Right cardiac atrium (tissue), 5 donors: ENCODE results near the gene WWC1. TPM values are rescaled to one million over a fixed set of nuclear protein-coding genes. Genes with fewer than 3 reads are reported as not detected.

Source experiments
- ATAC-seq, 2 donors: fragments of 200-7000 bp; cut with Tn5 transposase; one replicate each; pipeline versions ENCODE4 v1.8.0 to v1.9.1; 2020; ENCODE audit warnings: moderate library complexity in 2 of 2, mild to moderate bottlenecking in 1 of 2
- DNase-seq, 3 donors: peaks; one replicate each; pipeline ENCODE4 v3.0.0-alpha.2; 2020
- H3K27ac ChIP-seq: one replicate; pipeline ENCODE4 v1.5.1; 2013; ENCODE audit warnings: mild to moderate bottlenecking, low read length, control low read depth, moderate library complexity
- H3K27me3 ChIP-seq: one replicate; pipeline ENCODE4 v1.6.1; 2013; ENCODE audit not compliant: control insufficient read depth, insufficient read depth
- H3K4me1 ChIP-seq: one replicate; pipeline ENCODE4 v1.6.1; 2013; ENCODE audit warnings: low read length; ENCODE audit not compliant: control insufficient read depth, insufficient read depth
- H3K4me3 ChIP-seq: one replicate; pipeline ENCODE4 v1.5.1; 2013; ENCODE audit warnings: low read length, control low read depth
- H3K9me3 ChIP-seq: one replicate; pipeline ENCODE4 v1.6.1; 2013; ENCODE audit warnings: low read length; ENCODE audit not compliant: control insufficient read depth
- WGBS: extraction: QIAGEN DNeasy Blood & Tissue Kit; methylation state at CpG from one replicate; pipeline ENCODE4 v1.1.7; 2013; 5-methylcytosine and 5-hydroxymethylcytosine counted together
- intact Hi-C, 4 donors: fragments of 100-400 bp; cut with DNase I; formaldehyde crosslinking; loops; one replicate each; pipeline versions ENCODE4 v1.11.0 to v1.14.0; 2022 to 2023
- polyA plus RNA-seq: library from polyadenylated mRNA; stranded (reverse); fragments of 200-250 nt; gene quantifications from one replicate; pipeline ENCODE4 v1.2.3, GENCODE V29; 2013
- total RNA-seq, 4 donors: library from RNA; stranded (reverse); fragmentation: NEBNext Ultra II Directional; extraction: Animal tissue kit (Norgen Biotek cat#: 25700); gene quantifications; one replicate each; pipeline ENCODE4 v1.2.1, GENCODE V29; 2021
- donor health status: healthy with polysubstance abuse.
- donor health status: DM: no; HTN: yes; CAD: no.
- donor health status: DM: no; HTN: no; CAD: no.
- donor health status: DM: no; HTN: yes; CAD: no; lungs with severe emphysema.
- donor health status: DM: yes; HTN: yes; CAD: no.

Gene WWC1
- total and polyA plus RNA-seq, 5 donors: 0.45 to 1.7 (median 1.0) TPM

DNA sequence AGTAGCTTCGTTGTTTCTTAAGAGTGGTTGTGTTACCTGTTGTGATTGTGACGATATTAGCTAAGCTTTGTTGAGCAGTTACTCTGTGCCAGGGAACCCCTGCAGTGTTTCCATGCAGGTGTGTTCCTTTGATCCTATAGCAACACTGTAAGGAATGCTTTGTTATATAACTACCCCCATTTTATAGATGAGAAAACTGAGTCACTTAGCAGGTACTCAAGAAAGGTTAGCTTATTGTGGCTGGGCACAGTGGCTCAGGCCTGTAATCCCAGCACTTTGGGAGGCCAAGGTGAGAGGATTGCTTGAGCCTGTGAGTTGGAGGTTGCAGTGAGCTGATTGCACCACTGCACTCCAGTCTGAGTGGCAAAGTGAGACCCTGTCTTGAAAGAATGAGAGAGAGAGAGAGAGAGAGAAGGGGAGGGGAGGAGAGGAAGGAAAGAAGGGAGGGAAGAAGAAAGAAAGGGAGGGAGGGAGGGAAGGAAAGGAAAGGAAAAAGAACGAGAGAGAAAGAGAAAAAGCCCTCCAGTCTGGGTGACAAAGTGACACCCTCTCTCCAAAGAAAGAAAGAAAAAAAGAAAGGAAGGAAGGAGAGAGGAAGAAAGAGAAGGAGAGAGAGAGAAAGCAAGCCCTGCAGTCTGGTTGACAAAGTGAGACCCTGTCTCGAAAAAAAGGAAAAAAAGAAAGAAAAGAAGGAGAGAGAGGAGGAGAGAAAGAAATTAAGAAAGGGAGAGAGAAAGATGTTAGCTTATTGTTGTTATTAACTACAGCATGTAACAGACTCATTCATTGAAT is 109.2 kb downstream of the WWC1 start:
- Histone ChIP-seq H3K4me1 (no peaks in the 10 kb centered on the region), H3K9me3 (no peaks in the 10 kb centered on the region), H3K4me3 (no peak overlapping the region), H3K27ac (no peak overlapping the region), H3K27me3 (no peaks in the 10 kb centered on the region)
- DNase-seq (no peak), ATAC-seq (no peak)
- WGBS: 83% methylated on average over 4 of the region's 4 CpGs
- intact Hi-C loops: no loop called here

GRCh38 chr5:168401226-168401625 is 109.8 kb downstream of the WWC1 start:
- intact Hi-C loops: no loop called here
- 81% methylated on average over 5 of the region's 5 CpGs for WGBS
- Histone ChIP-seq H3K27me3 (no peaks in the 10 kb centered on the region), H3K4me3 (no peak overlapping the region), H3K27ac (no peak overlapping the region), H3K9me3 (no peaks in the 10 kb centered on the region), H3K4me1 (no peaks in the 10 kb centered on the region)
- DNase-seq: no peak
- ATAC-seq: no peak

DNA sequence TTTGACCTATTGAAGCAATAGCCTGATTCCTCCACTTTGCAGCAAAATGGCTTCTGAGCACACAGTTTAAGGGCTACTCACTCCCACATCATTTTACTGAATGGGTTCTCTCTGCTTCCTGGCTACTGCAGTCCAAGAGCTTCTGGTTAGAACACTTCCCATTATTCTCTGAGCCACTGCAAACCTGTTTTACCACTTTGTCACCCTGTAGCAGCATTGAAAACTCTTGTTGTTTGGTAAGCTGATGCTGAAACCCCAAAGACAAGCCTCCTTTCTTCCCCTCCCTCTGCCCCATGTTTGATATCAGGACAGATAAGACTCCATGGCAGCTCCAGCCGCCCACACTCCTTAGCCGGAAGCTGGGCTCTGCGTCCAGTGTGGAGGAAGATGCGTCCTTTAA is 110.4 kb downstream of the WWC1 start:
- intact Hi-C loops: no loop called here
- ATAC-seq (no peak), DNase-seq (no peak)
- H3K4me1 ChIP-seq: no peaks in the 10 kb centered on the region
- no peaks in the 10 kb centered on the region for H3K9me3 ChIP-seq
- H3K27me3 ChIP-seq: no peaks in the 10 kb centered on the region
- no peak overlapping the region for H3K4me3 ChIP-seq
- H3K27ac ChIP-seq: no peak overlapping the region
- 76% methylated on average over 4 of the region's 4 CpGs for WGBS

GRCh38 chr5:168404365-168404764 is 112.9 kb downstream of the WWC1 start:
- no peak for DNase-seq
- intact Hi-C loops: no loop called here
- peak; percentile 32 to 51 for ATAC-seq
- 42% methylated on average over 12 of the region's 12 CpGs for WGBS
- Histone ChIP-seq H3K4me3 (no peak overlapping the region), H3K27ac (no peak overlapping the region), H3K9me3 (no peaks in the 10 kb centered on the region), H3K27me3 (no peaks in the 10 kb centered on the region), H3K4me1 (no peaks in the 10 kb centered on the region)

- peaks cover 3% of the 10 kb centered on the region for H3K4me1 ChIP-seq
- DNase-seq (no peak), ATAC-seq (no peak)
- H3K4me3 ChIP-seq: no peak overlapping the region
- H3K27ac ChIP-seq: no peak overlapping the region
- H3K27me3 ChIP-seq: no peaks in the 10 kb centered on the region
- intact Hi-C loops: no loop called here
- WGBS: 94% methylated on average over 1 of the region's 1 CpG
- no peaks in the 10 kb centered on the region for H3K9me3 ChIP-seq
Observed at GRCh38 chr5:168407211-168407610, 115.8 kb downstream of the WWC1 start.

GRCh38 chr5:168408561-168409305 is 117.3 kb downstream of the WWC1 start:
- DNase-seq: no peak
- H3K4me1 ChIP-seq: peaks cover 3% of the 10 kb centered on the region
- intact Hi-C loops: no loop called here
- H3K27me3 ChIP-seq: no peaks in the 10 kb centered on the region
- H3K27ac ChIP-seq: no peak overlapping the region
- WGBS: 69% methylated on average over 11 of the region's 11 CpGs
- no peak overlapping the region for H3K4me3 ChIP-seq
- H3K9me3 ChIP-seq: no peaks in the 10 kb centered on the region
- peak; percentile 28 to 59 for ATAC-seq

GRCh38 chr5:168409591-168410458 is 118.4 kb downstream of the WWC1 start:
- intact Hi-C loops: no loop called here
- Histone ChIP-seq H3K4me3 (no peak overlapping the region), H3K27me3 (no peaks in the 10 kb centered on the region), H3K9me3 (no peaks in the 10 kb centered on the region), H3K27ac (no peak overlapping the region), H3K4me1 (peaks cover 3% of the 10 kb centered on the region)
- DNase-seq: peak in 2 of 3 donors; percentile 34 to 73
- peak in 1 of 2 donors; percentile 56 for ATAC-seq
- 30% methylated on average over 17 of the region's 17 CpGs for WGBS

GRCh38 chr5:168411871-168412270 is 120.4 kb downstream of the WWC1 start:
- intact Hi-C loops: no loop called here
- 74% methylated on average over 3 of the region's 3 CpGs for WGBS

GRCh38 chr5:168413062-168413461 is 121.6 kb downstream of the WWC1 start:
- DNase-seq: no peak
- Histone ChIP-seq H3K27me3 (no peaks in the 10 kb centered on the region), H3K27ac (no peak overlapping the region), H3K9me3 (no peaks in the 10 kb centered on the region), H3K4me1 (peaks cover 3% of the 10 kb centered on the region), H3K4me3 (no peak overlapping the region)
- no peak for ATAC-seq
- intact Hi-C loops: no loop called here
- 83% methylated on average over 3 of the region's 3 CpGs for WGBS

More at GRCh38 chr5:168411871-168412270, 120.4 kb downstream of the WWC1 start:
- no peak overlapping the region for H3K27ac ChIP-seq
- H3K4me3 ChIP-seq: no peak overlapping the region
- H3K9me3 ChIP-seq: no peaks in the 10 kb centered on the region
- ATAC-seq (no peak), DNase-seq (no peak)
- H3K27me3 ChIP-seq: no peaks in the 10 kb centered on the region
- peaks cover 3% of the 10 kb centered on the region for H3K4me1 ChIP-seq

- H3K4me1 ChIP-seq: peaks cover 3% of the 10 kb centered on the region
- no peaks in the 10 kb centered on the region for H3K27me3 ChIP-seq
- ATAC-seq (no peak), DNase-seq (no peak)
- H3K9me3 ChIP-seq: no peaks in the 10 kb centered on the region
- intact Hi-C loops: no loop called here
- WGBS: 95% methylated on average over 3 of the region's 3 CpGs
- H3K27ac ChIP-seq: no peak overlapping the region
- H3K4me3 ChIP-seq: no peak overlapping the region
Observed at GRCh38 chr5:168413596-168413995, 122.2 kb downstream of the WWC1 start.

GRCh38 chr5:168415401-168415800 is 124.0 kb downstream of the WWC1 start:
- intact Hi-C loops: no loop called here
- no peaks in the 10 kb centered on the region for H3K4me1 ChIP-seq
- 84% methylated on average over 4 of the region's 4 CpGs for WGBS

More at GRCh38 chr5:168415401-168415800, 124.0 kb downstream of the WWC1 start:
- Histone ChIP-seq H3K4me3 (no peak overlapping the region), H3K9me3 (no peaks in the 10 kb centered on the region), H3K27ac (no peak overlapping the region), H3K27me3 (no peaks in the 10 kb centered on the region)
- DNase-seq: no peak
- ATAC-seq: no peak
